Ovary (tissue), 9 donors: ENCODE measurements around the gene FARP1. TPM values are rescaled to one million over a fixed set of nuclear protein-coding genes. Genes with fewer than 3 reads are reported as not detected.

Experiments
- DNase-seq, 5 donors: peaks; one replicate each; pipeline ENCODE4 v3.0.0-alpha.2; 2019 to 2020
- H3K27ac ChIP-seq, 2 donors: fragments of 200-600 bp; one replicate each; pipeline versions ENCODE4 v1.5.1 to v1.8.0; 2019 to 2022
- H3K27me3 ChIP-seq: fragments of 200-600 bp; one replicate; pipeline ENCODE4 v1.8.0; 2022
- H3K36me3 ChIP-seq: fragments of 200-600 bp; sonication (generic); one replicate; pipeline ENCODE4 v1.5.1; 2019
- H3K4me1 ChIP-seq: one replicate; pipeline ENCODE4 v1.8.1; 2013; ENCODE audit warnings: mild to moderate bottlenecking, moderate library complexity; ENCODE audit not compliant: insufficient read depth
- H3K4me3 ChIP-seq: fragments of 200-600 bp; sonication (generic); one replicate; pipeline ENCODE4 v1.5.1; 2017
- H3K9me3 ChIP-seq, 2 donors: fragments of 200-600 bp in 1 of 2; sonication (generic) in 1 of 2; one replicate each; pipeline versions ENCODE4 v1.5.1 to v1.8.1; 2013 to 2019; ENCODE audit warnings: mild to moderate bottlenecking in 1 of 2, moderate library complexity in 1 of 2
- EP300 ChIP-seq: sonication (generic); formaldehyde crosslinking; IDR thresholded peaks from one replicate; pipeline ENCODE4 v1.6.1; 2017; ENCODE audit warnings: antibody characterized with exemption
- POLR2A ChIP-seq: fragments of 450-650 bp; IDR thresholded peaks from one replicate; pipeline ENCODE4 v1.6.1; 2017; ENCODE audit warnings: antibody characterized with exemption, mild to moderate bottlenecking, moderate library complexity
- WGBS, 3 donors: extraction: QIAGEN DNeasy Blood & Tissue Kit in 1 of 3; methylation state at CpG; one replicate each; pipeline versions ENCODE4 v1.1.5 to v1.1.7; 2013 to 2017; 5-methylcytosine and 5-hydroxymethylcytosine counted together
- intact Hi-C, 4 donors: fragments of 100-400 bp; cut with DNase I; formaldehyde crosslinking; loops; one replicate each; pipeline versions ENCODE4 v1.11.0 to v1.15.1; 2022 to 2023
- polyA plus RNA-seq, 2 donors: library from polyadenylated mRNA; stranded (reverse); fragments of 200-250 nt in 1 of 2; fragments of 350-450 nt in 1 of 2; fragmentation: Illumina TruSeq in 1 of 2; extraction: RNeasy Lipid Tissue Mini Kit (QIAGEN cat#74804) in 1 of 2; gene quantifications; one replicate each; pipeline ENCODE4 v1.2.3, GENCODE V29; 2013 to 2014
- total RNA-seq, 7 donors: library from RNA; depleted of rRNA in 2 of 7; stranded (reverse); fragments of >200 nt in 2 of 7; fragmentation: NEBNext Ultra II Directional in 3 of 7; extraction: Animal tissue kit (Norgen Biotek cat#: 25700) in 3 of 7; gene quantifications; one replicate each; pipeline versions ENCODE4 v1.1.0 to v1.2.4, GENCODE V29; 2016 to 2023
- TF ChIP-seq, protein P1 (sequence below), 3 donors: fragments of 450-650 bp in 2 of 3; fragments of 200-600 bp in 1 of 3; IDR thresholded peaks; one replicate each; pipeline versions ENCODE4 v1.5.1 to v1.8.0; 2016 to 2022; ENCODE audit warnings: antibody characterized with exemption in 3 of 3, mild to moderate bottlenecking in 1 of 3
- donor health status: DM: no; HTN: no; CAD: no; lungs with moderate emphysema.
- donor health status: DM: no; HTN: no; CAD: no.
- donor health status: Bipolar disorder and iron deficiency.
- donor health status: DM: yes; HTN: yes; CAD: no.
- donor health status: DM: no; HTN: no; CAD: no.
- donor health status: DM: yes; HTN: yes; CAD: no.

Gene FARP1
- total and polyA plus RNA-seq, 9 donors, result 10.2 to 90.1 (median 35.6) TPM

DNA sequence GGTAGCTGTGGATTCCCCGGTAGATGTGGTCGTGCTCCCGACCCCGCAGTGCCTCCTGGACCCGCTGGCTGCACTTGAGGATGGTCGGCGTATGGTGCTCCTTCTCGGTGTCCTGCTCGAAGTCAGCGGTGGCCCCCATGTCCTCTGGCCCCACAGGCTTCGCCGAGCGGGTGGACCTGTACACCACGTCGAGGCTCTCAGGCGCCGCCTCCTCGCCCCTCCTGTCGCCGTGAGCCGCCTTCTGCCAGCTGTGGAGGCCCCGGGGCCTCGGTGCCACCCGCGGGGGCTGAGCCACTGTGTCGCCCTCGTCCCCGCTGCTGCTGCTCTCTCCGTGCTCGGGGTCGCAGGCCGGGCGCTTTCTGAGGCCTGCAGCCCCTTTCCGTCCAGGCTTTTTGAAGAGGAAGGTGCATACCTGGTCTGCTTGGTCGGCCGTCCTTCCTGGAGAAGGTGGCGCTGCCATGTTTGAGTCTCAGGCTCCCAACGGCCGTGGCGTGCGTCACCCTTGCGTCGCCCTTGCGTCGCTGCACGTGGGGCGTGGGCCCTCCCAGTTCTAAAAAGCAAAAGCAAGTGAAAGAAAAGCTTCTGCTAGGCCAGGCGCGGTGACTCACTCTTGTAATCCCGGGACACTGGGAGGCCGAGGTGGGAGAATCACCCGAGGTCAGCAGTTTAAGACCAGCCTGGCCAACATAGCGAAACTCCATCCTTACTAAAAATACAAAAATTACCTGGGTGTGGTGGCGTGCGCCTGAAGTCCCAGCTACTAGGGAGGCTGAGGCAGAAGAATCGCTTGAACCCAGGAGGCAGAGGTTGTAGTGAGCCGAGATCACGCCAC is 34.1 kb downstream of the FARP1 start, which contains the start of gene RNF113B:
Gene RNF113B (minus strand): TSS at position 493 of the 832 bp plus-strand sequence. CDS start 33 bp downstream, at position 460.
- Histone ChIP-seq H3K27me3 (no peaks in the 10 kb centered on the region), H3K4me3 (no peak within 1 kb of the TSS), H3K36me3 (no peaks in the 10 kb centered on the region), H3K27ac (no peak within 1 kb of the TSS), H3K9me3 (no peaks in the 10 kb centered on the region), H3K4me1 (peaks cover 16% of the 10 kb centered on the region)
- no peak for TF ChIP-seq EP300
- TF ChIP-seq, protein P1, sequence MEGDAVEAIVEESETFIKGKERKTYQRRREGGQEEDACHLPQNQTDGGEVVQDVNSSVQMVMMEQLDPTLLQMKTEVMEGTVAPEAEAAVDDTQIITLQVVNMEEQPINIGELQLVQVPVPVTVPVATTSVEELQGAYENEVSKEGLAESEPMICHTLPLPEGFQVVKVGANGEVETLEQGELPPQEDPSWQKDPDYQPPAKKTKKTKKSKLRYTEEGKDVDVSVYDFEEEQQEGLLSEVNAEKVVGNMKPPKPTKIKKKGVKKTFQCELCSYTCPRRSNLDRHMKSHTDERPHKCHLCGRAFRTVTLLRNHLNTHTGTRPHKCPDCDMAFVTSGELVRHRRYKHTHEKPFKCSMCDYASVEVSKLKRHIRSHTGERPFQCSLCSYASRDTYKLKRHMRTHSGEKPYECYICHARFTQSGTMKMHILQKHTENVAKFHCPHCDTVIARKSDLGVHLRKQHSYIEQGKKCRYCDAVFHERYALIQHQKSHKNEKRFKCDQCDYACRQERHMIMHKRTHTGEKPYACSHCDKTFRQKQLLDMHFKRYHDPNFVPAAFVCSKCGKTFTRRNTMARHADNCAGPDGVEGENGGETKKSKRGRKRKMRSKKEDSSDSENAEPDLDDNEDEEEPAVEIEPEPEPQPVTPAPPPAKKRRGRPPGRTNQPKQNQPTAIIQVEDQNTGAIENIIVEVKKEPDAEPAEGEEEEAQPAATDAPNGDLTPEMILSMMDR (IDR thresholded peaks at IDR 0.05), result no peak
- TF ChIP-seq POLR2A, result no peak
- DNase-seq, result no peak
- WGBS, 3 donors, result 95% methylated on average over 58 of the region's 58 CpGs
- intact Hi-C loops, result no loop called here

- H3K9me3 ChIP-seq, result no peaks in the 10 kb centered on the region
- DNase-seq, result no peak
- no peaks in the 10 kb centered on the region for H3K4me1 ChIP-seq
- H3K27ac ChIP-seq, result no peak overlapping the region
- 69 to 88% (median 80%) methylated on average over 3 of the region's 3 CpGs for WGBS, 3 donors
- H3K36me3 ChIP-seq, result no peaks in the 10 kb centered on the region
- TF ChIP-seq, protein P1 (IDR thresholded peaks at IDR 0.05), result no peak
- TF ChIP-seq POLR2A, result no peak
- TF ChIP-seq EP300, result no peak
- H3K27me3 ChIP-seq, result no peaks in the 10 kb centered on the region
- intact Hi-C loops, result no loop called here
- H3K4me3 ChIP-seq, result no peak overlapping the region
Observed at GRCh38 chr13:98180092-98180491, 37.2 kb downstream of the FARP1 start.

DNA sequence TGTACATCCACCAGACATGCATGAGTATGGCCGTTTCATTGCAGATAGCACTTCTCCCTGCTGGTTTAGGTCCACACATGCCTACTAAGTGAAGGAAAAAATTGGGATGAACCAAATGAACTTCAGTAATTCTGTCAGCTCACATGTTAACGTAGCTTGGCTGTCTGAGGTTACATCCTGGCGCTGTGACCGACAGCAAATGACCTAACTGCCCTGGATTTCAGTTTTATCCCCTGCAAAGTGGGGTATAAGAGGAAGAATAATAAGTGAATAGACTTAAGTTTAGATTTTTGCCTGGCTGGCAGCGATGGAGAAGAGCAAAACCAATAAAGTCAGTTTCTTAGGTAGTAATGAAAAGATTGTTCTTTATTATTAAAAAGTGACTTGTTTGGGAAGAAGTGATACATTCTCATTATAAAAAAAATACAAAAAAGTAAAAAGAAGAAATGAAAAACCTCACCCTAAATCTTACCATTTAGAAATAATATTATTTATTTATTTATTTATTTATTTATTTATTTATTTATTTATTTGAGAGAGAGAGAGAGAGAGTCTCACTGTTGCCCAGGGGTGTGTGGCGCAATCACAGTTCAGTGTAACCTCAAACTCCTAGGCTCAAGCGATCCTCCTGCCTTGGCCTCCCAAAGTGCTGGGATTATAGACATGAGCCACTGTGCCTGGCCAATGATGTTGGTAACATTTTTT is 38.4 kb downstream of the FARP1 start:
- H3K27me3 ChIP-seq, result no peaks in the 10 kb centered on the region
- no peaks in the 10 kb centered on the region for H3K9me3 ChIP-seq
- DNase-seq, result no peak
- no peak overlapping the region for H3K4me3 ChIP-seq
- no peak overlapping the region for H3K27ac ChIP-seq
- H3K4me1 ChIP-seq, result no peaks in the 10 kb centered on the region
- intact Hi-C loops, result no loop called here
- 90 to 96% (median 96%) methylated on average over 7 of the region's 7 CpGs for WGBS, 3 donors
- TF ChIP-seq EP300 (no peak), POLR2A (no peak)
- TF ChIP-seq, protein P1 (IDR thresholded peaks at IDR 0.05), result no peak
- H3K36me3 ChIP-seq, result no peaks in the 10 kb centered on the region

DNA sequence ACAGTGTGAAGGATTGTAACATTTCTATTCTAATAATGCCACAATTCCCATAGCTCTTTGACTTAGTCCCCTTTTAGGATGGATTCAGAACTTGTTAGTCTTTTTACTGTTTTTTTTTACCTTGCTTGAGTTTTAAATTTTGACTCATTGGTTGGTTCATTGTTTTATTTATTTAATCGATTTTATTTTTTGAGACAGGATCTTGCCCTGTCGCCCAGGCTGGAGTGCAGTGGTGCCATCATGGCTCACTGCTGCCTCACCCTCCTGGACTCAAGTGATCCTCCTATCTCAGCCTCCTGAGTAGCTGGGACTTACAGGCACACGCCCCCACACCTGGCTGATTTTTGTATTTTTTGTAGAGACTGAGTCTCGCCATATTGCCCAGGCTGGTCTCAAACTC is 39.3 kb downstream of the FARP1 start:
- no peak overlapping the region for H3K27ac ChIP-seq
- intact Hi-C loops, result no loop called here

More for the DNA sequence above, 39.3 kb downstream of the FARP1 start:
- H3K4me3 ChIP-seq, result no peak overlapping the region
- H3K27me3 ChIP-seq, result no peaks in the 10 kb centered on the region
- DNase-seq, result no peak
- TF ChIP-seq, protein P1 (IDR thresholded peaks at IDR 0.05), result no peak
- no peak for TF ChIP-seq POLR2A
- TF ChIP-seq EP300, result no peak
- H3K9me3 ChIP-seq, result no peaks in the 10 kb centered on the region
- WGBS, 3 donors, result 87 to 94% (median 93%) methylated on average over 4 of the region's 4 CpGs
- no peaks in the 10 kb centered on the region for H3K4me1 ChIP-seq
- H3K36me3 ChIP-seq, result no peaks in the 10 kb centered on the region
